Activated CD4-positive, alpha-beta T cell treated with anti-CD3 and anti-CD28 coated beads for 36 hours (primary cell): ENCODE data around the gene PTMS. TPM values are rescaled to one million over a fixed set of nuclear protein-coding genes. Genes with fewer than 3 reads are reported as not detected.

Experiments used
- ATAC-seq: fragments of 200-7000 bp; cut with Tn5 transposase; one replicate; pipeline ENCODE4 v1.10.0; 2021; ENCODE audit warnings: mild to moderate bottlenecking, moderate library complexity
- CTCF ChIA-PET: fragments of 350-600 bp; sonication (Branson Sonifier 250); formaldehyde crosslinking; loops from one replicate; lab custom pipeline; 2021; ENCODE audit warnings: antibody characterized with exemption; lab: Charles Lee
- POLR2A ChIA-PET: fragments of 350-600 bp; sonication (Branson Sonifier 250); formaldehyde crosslinking; loops from one replicate; lab custom pipeline; 2021; ENCODE audit warnings: antibody characterized with exemption, inconsistent platforms; lab: Charles Lee
- DNase-seq: peaks from one replicate; pipeline ENCODE4 v3.0.0-alpha.2; 2020
- H3K27ac Mint-ChIP-seq: one replicate; pipeline ENCODE4 v1.8.0; 2021; ENCODE audit warnings: mixed read lengths
- H3K27me3 Mint-ChIP-seq: one replicate; pipeline ENCODE4 v1.8.0; 2021; ENCODE audit warnings: mixed read lengths
- H3K36me3 Mint-ChIP-seq: one replicate; pipeline ENCODE4 v1.8.0; 2021; ENCODE audit warnings: low read depth, mixed read lengths
- H3K4me1 Mint-ChIP-seq: one replicate; pipeline ENCODE4 v1.8.0; 2021; ENCODE audit warnings: mixed read lengths
- H3K4me3 Mint-ChIP-seq: one replicate; pipeline ENCODE4 v1.8.0; 2021; ENCODE audit warnings: mild to moderate bottlenecking, moderate library complexity, mixed read lengths
- H3K9me3 Mint-ChIP-seq: one replicate; pipeline ENCODE4 v1.8.0; 2021; ENCODE audit warnings: low read depth, mixed read lengths
- intact Hi-C, 2 experiments: fragments of 100-400 bp; cut with DNase I in 1 of 2; cut with micrococcal nuclease in 1 of 2; formaldehyde crosslinking; loops; one replicate each; pipeline versions ENCODE4 v1.14.2 to v1.15.1; 2022 to 2024; cut with DNase I, micrococcal nuclease
- total RNA-seq, 2 experiments: library from RNA; stranded (reverse); gene quantifications; one replicate each; pipeline ENCODE4 v1.2.3, GENCODE V29; 2021

Gene PTMS
- total RNA-seq, 2 experiments from 2014 or later = 62.2 to 105 TPM

DNA sequence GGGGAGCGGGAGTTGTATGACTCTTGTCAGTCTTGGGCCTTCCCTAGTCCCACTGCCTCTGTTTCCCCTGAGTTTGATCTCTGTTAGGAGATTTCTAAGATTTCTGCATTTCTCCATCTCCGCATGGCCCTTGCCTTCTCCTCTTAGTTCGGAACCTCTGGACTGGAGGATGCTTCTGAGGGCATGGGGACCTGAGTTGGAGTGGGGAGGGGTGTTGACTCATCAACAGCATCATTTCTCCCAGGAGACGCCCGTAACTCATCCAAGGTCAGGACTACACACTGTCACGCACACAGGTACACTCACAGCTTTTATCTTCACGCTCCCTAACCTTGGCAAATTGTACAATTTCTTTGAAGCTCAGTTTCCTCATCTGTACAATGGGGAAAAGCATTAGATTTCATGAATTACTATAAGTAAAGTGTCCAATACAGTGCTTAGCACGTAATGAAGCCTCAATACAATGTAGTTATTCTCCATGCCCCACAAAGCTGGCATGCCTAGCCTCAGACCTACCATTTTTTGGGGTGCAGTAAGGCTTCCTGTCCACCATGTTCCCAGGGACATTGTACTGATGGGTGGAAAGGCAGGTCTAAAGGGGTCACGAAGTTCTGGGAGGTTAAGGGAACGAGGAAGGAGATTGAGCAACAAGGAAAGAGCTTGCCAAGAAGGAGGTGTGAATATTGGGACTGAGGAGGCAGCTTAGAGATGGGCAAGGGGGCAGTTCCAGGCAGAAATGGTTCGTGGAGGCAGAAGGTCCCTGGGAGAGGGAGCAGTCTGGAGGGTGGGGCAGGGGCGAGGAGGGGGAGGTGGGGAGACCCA lies 5.6 kb downstream of the PTMS start:
- ATAC-seq = no peak
- DNase-seq = peak; percentile 22
- peaks cover 40% of the 10 kb centered on the region for H3K36me3 Mint-ChIP-seq
- peaks cover 20% of the 10 kb centered on the region for H3K27me3 Mint-ChIP-seq
- H3K4me3 Mint-ChIP-seq = peak overlapping the region; percentile 86
- H3K9me3 Mint-ChIP-seq = no peaks in the 10 kb centered on the region
- CTCF ChIA-PET = interaction anchor here (0.5 to 2.7 kb wide), 10 partner anchors 8 to 101 kb away, joined by 3 to 21 read pairs (median 3); partner anchors contain the start of genes MLF2, SPSB2 and USP5
- intact Hi-C loops = loop anchor here in 1 of 2 experiments (2.0 kb wide), 1 partner anchor 19 kb away; no protein-coding TSS in a partner anchor
- H3K4me1 Mint-ChIP-seq = peaks cover 74% of the 10 kb centered on the region
- peak overlapping the region; percentile 89 for H3K27ac Mint-ChIP-seq
- POLR2A ChIA-PET = interaction anchor here (0.6 to 1.5 kb wide), 2 partner anchors 17 to 389 kb away, joined by 3 to 6 read pairs; partner anchors contain the start of gene CD4

DNA sequence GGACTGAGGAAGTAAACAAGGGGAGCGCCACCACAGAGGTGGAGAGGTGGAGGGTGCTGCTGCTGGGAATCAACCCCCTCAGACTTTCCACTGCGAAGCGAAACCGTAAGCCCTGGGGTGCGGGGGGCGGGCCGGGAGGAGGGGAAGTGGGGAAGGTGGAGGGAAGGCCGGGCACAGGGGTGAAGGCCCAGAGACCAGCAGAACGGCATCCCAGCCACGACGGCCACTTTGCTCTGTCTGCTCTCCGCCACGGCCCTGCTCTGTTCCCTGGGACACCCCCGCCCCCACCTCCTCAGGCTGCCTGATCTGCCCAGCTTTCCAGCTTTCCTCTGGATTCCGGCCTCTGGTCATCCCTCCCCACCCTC lies 6.2 kb downstream of the PTMS start, which contains the start of gene LAG3:
Gene LAG3 (plus strand): TSS at position 190 of the 365 bp plus-strand sequence. CDS start 333 bp downstream, outside the sequence.
- Mint-ChIP-seq H3K4me3 (peak within 1 kb of the TSS; percentile 86), H3K4me1 (peaks cover 77% of the 10 kb centered on the region), H3K27ac (peak within 1 kb of the TSS; percentile 89), H3K9me3 (no peaks in the 10 kb centered on the region), H3K27me3 (peaks cover 20% of the 10 kb centered on the region), H3K36me3 (peaks cover 41% of the 10 kb centered on the region)
- ChIA-PET CTCF (interaction anchor here (0.7 to 2.7 kb wide), 4 partner anchors 9 to 101 kb away, joined by 3 to 21 read pairs (median 10); partner anchors contain the start of genes MLF2 and SPSB2), POLR2A (interaction anchor here (0.6 kb wide), 2 partner anchors 10 to 20 kb away, joined by 3 to 5 read pairs; no protein-coding TSS in a partner anchor)
- DNase-seq (peak; percentile 86), ATAC-seq (peak; percentile 55)
- intact Hi-C loops = loop anchor here in 1 of 2 experiments (2.0 kb wide), 1 partner anchor 18 kb away; no protein-coding TSS in a partner anchor

DNA sequence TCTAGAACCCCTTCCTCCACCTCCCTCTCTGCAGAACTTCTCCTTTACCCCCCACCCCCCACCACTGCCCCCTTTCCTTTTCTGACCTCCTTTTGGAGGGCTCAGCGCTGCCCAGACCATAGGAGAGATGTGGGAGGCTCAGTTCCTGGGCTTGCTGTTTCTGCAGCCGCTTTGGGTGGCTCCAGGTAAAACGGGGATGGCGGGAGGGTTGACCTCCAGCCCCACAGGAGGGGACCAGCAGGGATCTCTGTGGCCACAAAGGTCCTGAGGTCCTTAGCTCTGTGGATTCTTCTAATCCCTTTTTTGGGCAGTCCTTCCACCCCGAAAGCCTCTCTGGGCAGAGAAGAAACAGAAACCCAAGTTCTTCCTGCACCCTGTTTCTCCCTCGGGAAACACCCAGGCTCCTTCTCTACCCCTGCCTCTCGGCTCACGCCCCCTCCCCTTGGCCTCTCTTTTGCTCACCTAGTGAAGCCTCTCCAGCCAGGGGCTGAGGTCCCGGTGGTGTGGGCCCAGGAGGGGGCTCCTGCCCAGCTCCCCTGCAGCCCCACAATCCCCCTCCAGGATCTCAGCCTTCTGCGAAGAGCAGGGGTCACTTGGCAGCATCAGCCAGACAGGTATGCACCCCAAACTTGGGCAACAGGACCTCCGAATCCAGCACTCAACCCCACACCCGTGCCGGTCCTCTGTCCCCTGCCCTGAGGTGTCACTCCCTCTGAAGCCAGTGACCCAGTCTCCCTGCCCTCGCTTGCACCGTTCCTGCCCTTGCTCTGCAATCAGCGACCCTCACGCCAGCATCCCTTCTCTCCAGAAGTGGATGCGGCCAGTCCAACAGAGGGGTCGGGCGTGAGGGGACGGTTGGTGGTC lies 6.8 kb downstream of the PTMS start:
- ChIA-PET POLR2A (interaction anchor here (0.6 kb wide), 2 partner anchors 11 to 20 kb away, joined by 3 to 5 read pairs; no protein-coding TSS in a partner anchor), CTCF (interaction anchor here (1.6 to 2.7 kb wide), 2 partner anchors 10 to 19 kb away, joined by 4 to 21 read pairs; partner anchors contain the start of gene MLF2)
- no peak for DNase-seq
- ATAC-seq = no peak
- peaks cover 42% of the 10 kb centered on the region for H3K36me3 Mint-ChIP-seq
- peak overlapping the region; percentile 89 for H3K27ac Mint-ChIP-seq
- peaks cover 79% of the 10 kb centered on the region for H3K4me1 Mint-ChIP-seq
- H3K27me3 Mint-ChIP-seq = peaks cover 15% of the 10 kb centered on the region
- intact Hi-C loops = loop anchor here in 1 of 2 experiments (2.0 kb wide), 1 partner anchor 18 kb away; no protein-coding TSS in a partner anchor
- H3K9me3 Mint-ChIP-seq = no peaks in the 10 kb centered on the region
- H3K4me3 Mint-ChIP-seq = peak overlapping the region; percentile 86

DNA sequence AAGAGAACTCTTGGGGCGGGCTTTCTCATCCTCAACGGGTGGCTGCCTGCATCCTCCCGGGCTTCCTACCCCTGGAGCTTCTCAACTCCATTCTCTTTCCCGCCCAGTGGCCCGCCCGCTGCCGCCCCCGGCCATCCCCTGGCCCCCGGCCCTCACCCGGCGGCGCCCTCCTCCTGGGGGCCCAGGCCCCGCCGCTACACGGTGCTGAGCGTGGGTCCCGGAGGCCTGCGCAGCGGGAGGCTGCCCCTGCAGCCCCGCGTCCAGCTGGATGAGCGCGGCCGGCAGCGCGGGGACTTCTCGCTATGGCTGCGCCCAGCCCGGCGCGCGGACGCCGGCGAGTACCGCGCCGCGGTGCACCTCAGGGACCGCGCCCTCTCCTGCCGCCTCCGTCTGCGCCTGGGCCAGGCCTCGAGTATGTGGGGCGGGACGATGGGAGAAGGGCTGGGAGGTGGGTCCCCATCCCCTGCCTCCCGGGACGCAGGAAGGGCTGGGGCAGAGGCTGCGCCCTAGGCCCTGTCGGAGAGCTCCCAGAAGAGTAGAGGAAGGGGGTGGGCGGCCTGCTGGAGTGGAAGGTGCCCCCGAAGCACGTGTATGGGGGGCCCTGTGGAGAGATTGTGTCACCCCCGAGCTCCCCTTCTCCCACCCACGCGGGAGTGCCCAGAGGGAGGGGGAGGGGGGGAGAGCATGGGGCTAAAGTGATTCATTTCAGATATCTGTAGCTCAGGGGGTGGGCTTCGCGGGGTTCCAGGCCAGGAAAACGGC lies 7.6 kb downstream of the PTMS start:
- intact Hi-C loops = loop anchor here in 1 of 2 experiments (2.0 kb wide), 1 partner anchor 17 kb away; no protein-coding TSS in a partner anchor
- peaks cover 81% of the 10 kb centered on the region for H3K4me1 Mint-ChIP-seq
- ATAC-seq (peak; percentile 27), DNase-seq (peak; percentile 69)
- CTCF ChIA-PET = interaction anchor here (0.7 to 1.7 kb wide), 4 partner anchors 15 to 232 kb away, joined by 3 to 7 read pairs (median 3); partner anchors contain the start of gene CD4
- H3K36me3 Mint-ChIP-seq = peaks cover 49% of the 10 kb centered on the region
- peaks cover 9% of the 10 kb centered on the region for H3K27me3 Mint-ChIP-seq
- H3K9me3 Mint-ChIP-seq = no peaks in the 10 kb centered on the region
- peak overlapping the region; percentile 86 for H3K4me3 Mint-ChIP-seq
- peak overlapping the region; percentile 89 for H3K27ac Mint-ChIP-seq
- POLR2A ChIA-PET = interaction anchor here (1.0 kb wide), 1 partner anchor 10 kb away, joined by 3 read pairs; no protein-coding TSS in a partner anchor

DNA sequence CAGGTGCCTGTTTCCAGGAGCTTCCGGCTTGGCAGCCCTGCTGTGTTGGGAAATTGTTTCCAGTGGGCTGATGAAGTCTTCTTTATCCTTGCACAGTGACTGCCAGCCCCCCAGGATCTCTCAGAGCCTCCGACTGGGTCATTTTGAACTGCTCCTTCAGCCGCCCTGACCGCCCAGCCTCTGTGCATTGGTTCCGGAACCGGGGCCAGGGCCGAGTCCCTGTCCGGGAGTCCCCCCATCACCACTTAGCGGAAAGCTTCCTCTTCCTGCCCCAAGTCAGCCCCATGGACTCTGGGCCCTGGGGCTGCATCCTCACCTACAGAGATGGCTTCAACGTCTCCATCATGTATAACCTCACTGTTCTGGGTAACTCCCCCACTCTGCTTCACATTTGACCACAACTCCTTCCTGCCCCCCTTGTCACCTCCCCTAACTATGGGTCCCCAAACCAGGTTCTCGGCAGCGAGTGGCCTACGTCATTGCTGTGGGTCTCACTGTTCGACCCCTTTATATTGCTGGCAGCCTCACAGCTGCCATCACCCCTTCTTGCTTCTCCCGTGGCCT lies 8.4 kb downstream of the PTMS start:
- ATAC-seq (no peak), DNase-seq (peak; percentile 26)
- peaks cover 49% of the 10 kb centered on the region for H3K36me3 Mint-ChIP-seq
- ChIA-PET CTCF (interaction anchor here (0.5 to 2.1 kb wide), 7 partner anchors 9 to 232 kb away, joined by 3 to 8 read pairs (median 3); partner anchors contain the start of genes CD4 and PTMS), POLR2A (interaction anchor here (1.0 kb wide), 1 partner anchor 9 kb away, joined by 3 read pairs; no protein-coding TSS in a partner anchor)
- intact Hi-C loops = loop anchor here in 1 of 2 experiments (5.0 kb wide), 3 partner anchors 52 to 157 kb away; partner anchors contain the start of genes COPS7A and ZNF384
- H3K4me3 Mint-ChIP-seq = peak overlapping the region; percentile 86
- peaks cover 5% of the 10 kb centered on the region for H3K27me3 Mint-ChIP-seq
- no peaks in the 10 kb centered on the region for H3K9me3 Mint-ChIP-seq
- peak overlapping the region; percentile 84 for H3K27ac Mint-ChIP-seq
- peaks cover 87% of the 10 kb centered on the region for H3K4me1 Mint-ChIP-seq

DNA sequence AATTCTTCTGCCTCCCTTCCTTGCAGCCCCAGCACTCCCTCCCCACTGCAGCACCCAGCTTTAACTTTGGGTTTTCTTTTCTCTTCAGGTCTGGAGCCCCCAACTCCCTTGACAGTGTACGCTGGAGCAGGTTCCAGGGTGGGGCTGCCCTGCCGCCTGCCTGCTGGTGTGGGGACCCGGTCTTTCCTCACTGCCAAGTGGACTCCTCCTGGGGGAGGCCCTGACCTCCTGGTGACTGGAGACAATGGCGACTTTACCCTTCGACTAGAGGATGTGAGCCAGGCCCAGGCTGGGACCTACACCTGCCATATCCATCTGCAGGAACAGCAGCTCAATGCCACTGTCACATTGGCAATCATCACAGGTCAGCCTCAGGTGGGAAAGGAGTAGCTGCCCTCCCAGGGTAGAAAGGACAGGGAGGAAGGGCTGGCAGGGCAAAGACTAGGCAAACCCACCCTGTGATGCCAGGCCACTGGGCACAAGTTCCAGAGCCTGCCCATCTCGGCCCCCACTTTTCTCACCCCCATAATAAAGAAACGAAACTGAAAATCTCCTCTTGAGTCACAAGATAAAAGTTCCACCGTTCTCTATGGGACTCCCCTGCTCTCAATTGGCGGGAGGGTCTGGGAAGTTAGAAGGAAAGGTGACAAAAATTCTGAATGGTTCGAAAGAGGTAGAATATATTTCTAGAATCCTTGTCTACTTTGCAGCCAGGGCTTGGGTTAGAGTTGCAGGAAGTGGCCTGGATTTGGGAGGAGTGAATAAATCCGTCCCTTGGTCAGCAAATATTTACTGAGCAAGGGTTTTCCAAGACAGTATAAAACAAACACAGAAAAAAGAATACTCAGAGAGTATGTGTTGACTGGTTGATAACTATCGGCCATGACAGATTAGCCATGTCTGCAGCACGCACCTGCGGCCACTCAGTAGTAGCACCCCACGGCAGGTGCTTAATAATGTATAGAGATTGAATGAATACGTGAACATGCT lies 9.3 kb downstream of the PTMS start:
- peaks cover 5% of the 10 kb centered on the region for H3K27me3 Mint-ChIP-seq
- intact Hi-C loops = loop anchor here in 1 of 2 experiments (5.0 kb wide), 3 partner anchors 53 to 158 kb away; partner anchors contain the start of genes COPS7A and ZNF384

DNA sequence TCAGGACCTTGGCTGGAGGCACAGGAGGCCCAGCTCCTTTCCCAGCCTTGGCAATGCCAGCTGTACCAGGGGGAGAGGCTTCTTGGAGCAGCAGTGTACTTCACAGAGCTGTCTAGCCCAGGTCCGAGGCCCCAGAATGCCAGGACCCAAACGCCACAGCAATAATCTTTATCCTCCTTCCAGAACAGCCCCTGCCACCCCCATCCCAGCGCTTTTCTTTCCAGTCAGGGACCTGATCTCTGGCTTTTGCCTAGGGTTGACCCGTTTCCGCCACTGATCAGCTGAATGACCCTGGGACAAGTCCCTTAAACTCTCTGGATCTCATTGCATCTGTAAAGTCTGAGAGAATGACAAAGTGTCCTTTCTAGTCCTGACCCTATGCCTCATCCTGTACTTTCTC lies 11.2 kb downstream of the PTMS start:
- no peak for ATAC-seq
- Mint-ChIP-seq H3K27me3 (peaks cover 5% of the 10 kb centered on the region), H3K27ac (no peak overlapping the region), H3K36me3 (peaks cover 43% of the 10 kb centered on the region), H3K4me3 (no peak overlapping the region), H3K4me1 (peaks cover 86% of the 10 kb centered on the region), H3K9me3 (no peaks in the 10 kb centered on the region)
- ChIA-PET CTCF (interaction anchor here (0.5 to 3.4 kb wide), 6 partner anchors 11 to 245 kb away, joined by 3 to 29 read pairs (median 5); partner anchors contain the start of genes MLF2 and PTMS), POLR2A (interaction anchor here (0.8 kb wide), 1 partner anchor 17 kb away, joined by 11 read pairs; no protein-coding TSS in a partner anchor)
- intact Hi-C loops = loop anchor here in 1 of 2 experiments (5.0 kb wide), 3 partner anchors 55 to 160 kb away; partner anchors contain the start of genes COPS7A and ZNF384
- no peak for DNase-seq

More for the DNA sequence above, 9.3 kb downstream of the PTMS start:
- ATAC-seq (no peak), DNase-seq (no peak)
- ChIA-PET CTCF (interaction anchor here (1.1 to 2.1 kb wide), 3 partner anchors 10 to 17 kb away, joined by 3 to 8 read pairs (median 7); partner anchors contain the start of genes CD4 and PTMS), POLR2A (interaction anchor here (1.0 kb wide), 1 partner anchor 8 kb away, joined by 3 read pairs; no protein-coding TSS in a partner anchor)
- Mint-ChIP-seq H3K9me3 (no peaks in the 10 kb centered on the region), H3K27ac (peak overlapping the region; percentile 84), H3K4me3 (peak overlapping the region; percentile 86), H3K4me1 (peaks cover 90% of the 10 kb centered on the region), H3K36me3 (peaks cover 47% of the 10 kb centered on the region)

DNA sequence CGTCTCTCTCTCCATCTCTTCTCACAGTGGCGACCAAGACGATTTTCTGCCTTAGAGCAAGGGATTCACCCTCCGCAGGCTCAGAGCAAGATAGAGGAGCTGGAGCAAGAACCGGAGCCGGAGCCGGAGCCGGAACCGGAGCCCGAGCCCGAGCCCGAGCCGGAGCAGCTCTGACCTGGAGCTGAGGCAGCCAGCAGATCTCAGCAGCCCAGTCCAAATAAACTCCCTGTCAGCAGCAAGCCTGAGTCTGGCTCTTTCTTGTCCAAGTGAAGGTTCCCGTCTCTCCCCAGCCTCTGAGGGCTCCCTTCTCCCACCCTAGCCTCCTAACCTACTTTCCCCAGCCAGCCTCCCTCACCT lies 12.0 kb downstream of the PTMS start:
- Mint-ChIP-seq H3K9me3 (no peaks in the 10 kb centered on the region), H3K4me3 (peak overlapping the region; percentile 72), H3K27ac (peak overlapping the region; percentile 84), H3K36me3 (peaks cover 42% of the 10 kb centered on the region), H3K27me3 (peaks cover 5% of the 10 kb centered on the region), H3K4me1 (peaks cover 87% of the 10 kb centered on the region)
- CTCF ChIA-PET = interaction anchor here (0.5 to 4.7 kb wide), 13 partner anchors 9 to 171 kb away, joined by 3 to 37 read pairs (median 4); partner anchors contain the start of genes CD4, CDCA3, COPS7A and MLF2
- no peak for ATAC-seq
- intact Hi-C loops = loop anchor here in 1 of 2 experiments (2.0 to 5.0 kb wide), 4 partner anchors 13 to 161 kb away; partner anchors contain the start of genes COPS7A and ZNF384
- DNase-seq = no peak
- POLR2A ChIA-PET = interaction anchor here (0.6 to 0.8 kb wide), 2 partner anchors 163 to 244 kb away, joined by 3 to 5 read pairs; no protein-coding TSS in a partner anchor
